ENCODE data around the gene SLC13A2. TPM values are rescaled to one million over a fixed set of nuclear protein-coding genes. Genes with fewer than 3 reads are reported as not detected.

The SLC13A2 gene
- total RNA-seq, 1 experiment from 2014 or later = not detected

DNA sequence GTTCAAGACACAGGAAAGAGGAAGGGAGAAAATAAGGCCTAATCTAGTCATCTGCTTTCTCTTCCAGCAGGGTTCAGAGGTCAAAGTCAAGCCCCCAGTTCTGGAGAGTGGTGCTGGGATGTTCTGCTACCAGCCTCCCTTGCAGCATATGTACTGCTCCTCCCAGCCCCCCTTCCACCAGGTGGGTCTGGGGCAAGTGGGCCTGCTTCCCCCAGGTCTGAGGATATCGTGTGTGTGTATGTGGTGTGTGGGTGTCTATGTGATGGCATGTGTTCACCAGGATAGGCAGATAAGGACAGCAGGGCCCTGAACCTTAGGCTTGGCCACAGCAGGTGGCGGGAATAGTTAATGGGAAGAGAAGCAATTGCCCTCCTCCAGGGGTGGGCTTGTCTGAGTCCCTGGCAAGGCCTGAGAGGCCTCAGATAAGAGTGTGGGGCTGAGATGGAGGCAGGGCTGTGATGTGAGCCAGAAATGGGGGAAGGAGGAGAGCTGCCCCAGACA, 53.8 kb downstream of the SLC13A2 start:
- Histone ChIP-seq H3K4me1 (ENCODE audit: control insufficient read depth, insufficient read depth, low read length) (no peaks in the 10 kb centered on the region), H3K9me3 (ENCODE audit: control insufficient read depth, insufficient read depth, low read depth, low read length) (no peaks in the 10 kb centered on the region), H3K27me3 (ENCODE audit: control insufficient read depth, insufficient read depth, low read length) (no peaks in the 10 kb centered on the region; the same call in 1 of the 2 replicates), H3K4me3 (ENCODE audit: low read depth in 2 of 2, low read length in 2 of 2) (no peak overlapping the region), H3K27ac (ENCODE audit: low read length) (no peak overlapping the region), H3K36me3 (ENCODE audit: control insufficient read depth, insufficient read depth, low read length) (no peaks in the 10 kb centered on the region)
- ATAC-seq (no peak), DNase-seq (ENCODE audit: low read depth, low spot score) (no peak)
- no TSS peak for BruUV-seq (replicated peaks)
- intact Hi-C loops (cut with micrococcal nuclease; ENCODE audit: unreplicated experiment) (no loop called here), in situ Hi-C loops (cut with HindIII; ENCODE audit: low pct_unique_long_range_greater_than_20kb, low sequenced_read_pairs) (no loop called here)
- POLR2A ChIA-PET = no interaction called here
- CTCF ChIA-PET = interaction anchor here (0.9 kb wide), 1 partner anchor 14 kb away, joined by 8 read pairs; no protein-coding TSS in a partner anchor
- TF ChIP-seq, protein P1, sequence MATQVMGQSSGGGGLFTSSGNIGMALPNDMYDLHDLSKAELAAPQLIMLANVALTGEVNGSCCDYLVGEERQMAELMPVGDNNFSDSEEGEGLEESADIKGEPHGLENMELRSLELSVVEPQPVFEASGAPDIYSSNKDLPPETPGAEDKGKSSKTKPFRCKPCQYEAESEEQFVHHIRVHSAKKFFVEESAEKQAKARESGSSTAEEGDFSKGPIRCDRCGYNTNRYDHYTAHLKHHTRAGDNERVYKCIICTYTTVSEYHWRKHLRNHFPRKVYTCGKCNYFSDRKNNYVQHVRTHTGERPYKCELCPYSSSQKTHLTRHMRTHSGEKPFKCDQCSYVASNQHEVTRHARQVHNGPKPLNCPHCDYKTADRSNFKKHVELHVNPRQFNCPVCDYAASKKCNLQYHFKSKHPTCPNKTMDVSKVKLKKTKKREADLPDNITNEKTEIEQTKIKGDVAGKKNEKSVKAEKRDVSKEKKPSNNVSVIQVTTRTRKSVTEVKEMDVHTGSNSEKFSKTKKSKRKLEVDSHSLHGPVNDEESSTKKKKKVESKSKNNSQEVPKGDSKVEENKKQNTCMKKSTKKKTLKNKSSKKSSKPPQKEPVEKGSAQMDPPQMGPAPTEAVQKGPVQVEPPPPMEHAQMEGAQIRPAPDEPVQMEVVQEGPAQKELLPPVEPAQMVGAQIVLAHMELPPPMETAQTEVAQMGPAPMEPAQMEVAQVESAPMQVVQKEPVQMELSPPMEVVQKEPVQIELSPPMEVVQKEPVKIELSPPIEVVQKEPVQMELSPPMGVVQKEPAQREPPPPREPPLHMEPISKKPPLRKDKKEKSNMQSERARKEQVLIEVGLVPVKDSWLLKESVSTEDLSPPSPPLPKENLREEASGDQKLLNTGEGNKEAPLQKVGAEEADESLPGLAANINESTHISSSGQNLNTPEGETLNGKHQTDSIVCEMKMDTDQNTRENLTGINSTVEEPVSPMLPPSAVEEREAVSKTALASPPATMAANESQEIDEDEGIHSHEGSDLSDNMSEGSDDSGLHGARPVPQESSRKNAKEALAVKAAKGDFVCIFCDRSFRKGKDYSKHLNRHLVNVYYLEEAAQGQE (IDR thresholded peaks at IDR 0.05; ENCODE audit: insufficient read depth in 1 of 2, low read depth in 2 of 2, low read length in 1 of 2) = no peak
- TF ChIP-seq SIN3A (IDR thresholded peaks at IDR 0.05; ENCODE audit: borderline replicate concordance, insufficient read depth, low read depth, low read length) = no peak
- no peak for TF ChIP-seq POLR2AphosphoS5 (IDR thresholded peaks at IDR 0.05; ENCODE audit: low read depth, low read length)
- TF ChIP-seq TCF7L2 (IDR thresholded peaks at IDR 0.05; ENCODE audit: low read depth, low read length) = no peak
- TF ChIP-seq, protein P2, sequence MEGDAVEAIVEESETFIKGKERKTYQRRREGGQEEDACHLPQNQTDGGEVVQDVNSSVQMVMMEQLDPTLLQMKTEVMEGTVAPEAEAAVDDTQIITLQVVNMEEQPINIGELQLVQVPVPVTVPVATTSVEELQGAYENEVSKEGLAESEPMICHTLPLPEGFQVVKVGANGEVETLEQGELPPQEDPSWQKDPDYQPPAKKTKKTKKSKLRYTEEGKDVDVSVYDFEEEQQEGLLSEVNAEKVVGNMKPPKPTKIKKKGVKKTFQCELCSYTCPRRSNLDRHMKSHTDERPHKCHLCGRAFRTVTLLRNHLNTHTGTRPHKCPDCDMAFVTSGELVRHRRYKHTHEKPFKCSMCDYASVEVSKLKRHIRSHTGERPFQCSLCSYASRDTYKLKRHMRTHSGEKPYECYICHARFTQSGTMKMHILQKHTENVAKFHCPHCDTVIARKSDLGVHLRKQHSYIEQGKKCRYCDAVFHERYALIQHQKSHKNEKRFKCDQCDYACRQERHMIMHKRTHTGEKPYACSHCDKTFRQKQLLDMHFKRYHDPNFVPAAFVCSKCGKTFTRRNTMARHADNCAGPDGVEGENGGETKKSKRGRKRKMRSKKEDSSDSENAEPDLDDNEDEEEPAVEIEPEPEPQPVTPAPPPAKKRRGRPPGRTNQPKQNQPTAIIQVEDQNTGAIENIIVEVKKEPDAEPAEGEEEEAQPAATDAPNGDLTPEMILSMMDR (IDR thresholded peaks at IDR 0.05) = no peak

DNA sequence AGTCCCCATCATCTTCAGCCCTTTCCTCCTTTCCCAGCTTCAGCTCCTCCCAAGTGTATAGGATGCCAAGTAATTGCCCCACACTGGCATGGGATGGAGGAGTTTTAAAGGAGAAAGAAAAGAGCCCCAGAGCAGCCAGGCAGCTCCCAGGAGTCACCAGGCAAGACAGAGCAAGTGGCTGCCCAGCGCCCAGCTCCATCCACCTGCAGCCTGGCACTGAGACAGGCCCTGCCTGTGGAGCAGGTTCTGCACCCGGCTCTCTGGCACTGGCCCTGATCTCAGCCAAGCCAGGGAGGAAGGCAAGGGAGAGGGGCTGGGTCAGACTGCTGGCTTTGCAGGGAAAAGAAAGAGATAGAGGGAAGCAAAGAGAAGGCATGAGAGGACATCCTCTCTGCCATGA, 54.4 kb downstream of the SLC13A2 start:
- in situ Hi-C loops (cut with HindIII; ENCODE audit: low pct_unique_long_range_greater_than_20kb, low sequenced_read_pairs) (no loop called here), intact Hi-C loops (cut with micrococcal nuclease; ENCODE audit: unreplicated experiment) (no loop called here)
- Histone ChIP-seq H3K4me1 (ENCODE audit: control insufficient read depth, insufficient read depth, low read length) (no peaks in the 10 kb centered on the region), H3K27me3 (ENCODE audit: control insufficient read depth, insufficient read depth, low read length) (no peaks in the 10 kb centered on the region; the same call in 1 of the 2 replicates), H3K27ac (ENCODE audit: low read length) (no peak overlapping the region), H3K4me3 (ENCODE audit: low read depth in 2 of 2, low read length in 2 of 2) (no peak overlapping the region), H3K9me3 (ENCODE audit: control insufficient read depth, insufficient read depth, low read depth, low read length) (no peaks in the 10 kb centered on the region), H3K36me3 (ENCODE audit: control insufficient read depth, insufficient read depth, low read length) (no peaks in the 10 kb centered on the region)
- ATAC-seq (no peak), DNase-seq (ENCODE audit: low read depth, low spot score) (no peak)
- no TSS peak for BruUV-seq (replicated peaks)
- CTCF ChIA-PET = interaction anchor here (0.5 kb wide), 1 partner anchor 46 kb away, joined by 3 read pairs; no protein-coding TSS in a partner anchor
- POLR2A ChIA-PET = no interaction called here
- TF ChIP-seq, protein P1 (IDR thresholded peaks at IDR 0.05; ENCODE audit: insufficient read depth in 1 of 2, low read depth in 2 of 2, low read length in 1 of 2) = no peak
- no peak for TF ChIP-seq POLR2AphosphoS5 (IDR thresholded peaks at IDR 0.05; ENCODE audit: low read depth, low read length)
- TF ChIP-seq, protein P2 (IDR thresholded peaks at IDR 0.05) = no peak
- TF ChIP-seq TCF7L2 (IDR thresholded peaks at IDR 0.05; ENCODE audit: low read depth, low read length) = no peak
- TF ChIP-seq SIN3A (IDR thresholded peaks at IDR 0.05; ENCODE audit: borderline replicate concordance, insufficient read depth, low read depth, low read length) = no peak
